A549 (cell line): ENCODE measurements around the gene PTPRG. TPM values are rescaled to one million over a fixed set of nuclear protein-coding genes. Genes with fewer than 3 reads are reported as not detected.

ENCODE experiments used
- ATAC-seq, 2 experiments: fragments of 200-7000 bp in 1 of 2; fragments of >200 bp in 1 of 2; cut with Nextera tagmentation in 1 of 2; cut with Tn5 transposase in 1 of 2; 3 replicates each; pipeline versions ENCODE4 v1.8.0 to v1.9.1; 2018 to 2020; ENCODE audit warnings: mild to moderate bottlenecking in 1 of 2, moderate library complexity in 1 of 2
- CTCF ChIA-PET: fragments of 300-600 bp; sonication (Branson Sonifier 250); formaldehyde crosslinking; extraction: SDS; loops from one replicate; lab custom pipeline; 2021; ENCODE audit warnings: antibody characterized with exemption, inconsistent platforms; lab: Yijun Ruan, JAX
- POLR2A ChIA-PET: fragments of 350-600 bp; formaldehyde crosslinking; extraction: SDS; loops from one replicate; lab custom pipeline; 2021; ENCODE audit warnings: antibody characterized with exemption, inconsistent platforms; lab: Yijun Ruan, JAX
- DNase-seq, 2 experiments: peaks; one replicate each; pipeline versions ENCODE4 v3.0.0 to v3.0.0-alpha.2; 2011 to 2016; ENCODE audit warnings: low read depth in 1 of 2, low spot score in 1 of 2
- FAIRE-seq: peaks from 2 replicates; lab custom pipeline; 2011; peaks lifted over from hg19 to GRCh38; lab: Jason Lieb, UNC
- H3K27ac ChIP-seq, 2 experiments: fragments of >200 bp; sonication (Bioruptor Twin); formaldehyde crosslinking; 3 replicates each; pipeline ENCODE4 v1.5.1; 2016 to 2017
- H3K4me1 ChIP-seq: fragments of >200 bp; sonication (Bioruptor Twin); formaldehyde crosslinking; 3 replicates; pipeline ENCODE4 v1.6.1; 2016
- H3K4me2 ChIP-seq: fragments of >200 bp; sonication (Bioruptor Twin); formaldehyde crosslinking; 3 replicates; pipeline ENCODE4 v1.6.1; 2016
- H3K4me3 ChIP-seq: fragments of >200 bp; sonication (Bioruptor Twin); formaldehyde crosslinking; 3 replicates; pipeline ENCODE4 v1.5.1; 2016
- H3K9me3 ChIP-seq: fragments of >200 bp; sonication (Bioruptor Twin); formaldehyde crosslinking; 3 replicates; pipeline ENCODE4 v1.6.1; 2016
- CHD2 ChIP-seq: fragments of 150-350 bp; IDR thresholded peaks from 2 replicates; pipeline ENCODE4 v1.6.1; 2014; ENCODE audit warnings: low read length; ENCODE audit not compliant: partially characterized antibody
- CTCF ChIP-seq: fragments of >200 bp; sonication (Bioruptor Twin); formaldehyde crosslinking; IDR thresholded peaks from 3 replicates; pipeline ENCODE4 v1.5.1; 2016
- EHF ChIP-seq: fragments of 250-450 bp; sonication (Bioruptor Pico); IDR thresholded peaks from 2 replicates; pipeline ENCODE4 v1.5.0; 2020; ENCODE audit warnings: mild to moderate bottlenecking
- EHMT2 ChIP-seq: fragments of 200-600 bp; sonication (generic); IDR thresholded peaks from 2 replicates; pipeline ENCODE4 v1.6.1; 2016; ENCODE audit warnings: antibody characterized with exemption, low read depth, mild to moderate bottlenecking, moderate library complexity
- EP300 ChIP-seq, 2 experiments: fragments of >200 bp; sonication (Bioruptor Twin); formaldehyde crosslinking; IDR thresholded peaks; 2 replicates in 1 of 2; 3 replicates in 1 of 2; pipeline ENCODE4 v1.6.1; 2016 to 2017
- ESRRA ChIP-seq: fragments of 150-350 bp; IDR thresholded peaks from 2 replicates; pipeline ENCODE4 v1.6.1; 2014; ENCODE audit warnings: mild to moderate bottlenecking, low read length, borderline replicate concordance
- FOSB ChIP-seq: fragments of 250-450 bp; sonication (Bioruptor Pico); IDR thresholded peaks from 2 replicates; pipeline ENCODE4 v1.5.0; 2020; ENCODE audit warnings: mild to moderate bottlenecking, moderate library complexity
- GATA3 ChIP-seq: IDR thresholded peaks from 2 replicates; pipeline ENCODE4 v1.6.1; 2012; ENCODE audit warnings: borderline replicate concordance
- JUN ChIP-seq, 2 experiments: fragments of >200 bp; sonication (Bioruptor Twin); formaldehyde crosslinking; IDR thresholded peaks; 2 replicates in 1 of 2; 3 replicates in 1 of 2; pipeline ENCODE4 v1.6.1; 2016 to 2017
- KDM5A ChIP-seq: fragments of 200-600 bp; sonication (generic); IDR thresholded peaks from 2 replicates; pipeline ENCODE4 v1.6.1; 2016; ENCODE audit warnings: antibody characterized with exemption, mild to moderate bottlenecking
- MAZ ChIP-seq: fragments of 150-350 bp; IDR thresholded peaks from 2 replicates; pipeline ENCODE4 v1.6.1; 2014; ENCODE audit warnings: antibody characterized with exemption, low read depth, low read length, borderline replicate concordance
- NPAS2 ChIP-seq: fragments of 250-450 bp; sonication (Bioruptor Pico); IDR thresholded peaks from 2 replicates; pipeline ENCODE4 v1.8.0; 2022; ENCODE audit warnings: mild to moderate bottlenecking, moderate library complexity, borderline replicate concordance
- PHF8 ChIP-seq: fragments of 200-600 bp; sonication (generic); IDR thresholded peaks from 2 replicates; pipeline ENCODE4 v1.6.1; 2016; ENCODE audit warnings: low read depth, mild to moderate bottlenecking, antibody characterized with exemption, moderate library complexity, borderline replicate concordance
- RAD21 ChIP-seq, 2 experiments: fragments of >200 bp in 1 of 2; sonication (Bioruptor Twin) in 1 of 2; formaldehyde crosslinking in 1 of 2; IDR thresholded peaks in 1 of 2; conservative IDR thresholded peaks in 1 of 2; 2 replicates in 1 of 2; 3 replicates in 1 of 2; pipeline ENCODE4 v1.6.1; 2012 to 2018; ENCODE audit warnings: inconsistent platforms in 1 of 2
- RNF2 ChIP-seq: fragments of 200-600 bp; sonication (generic); IDR thresholded peaks from 2 replicates; pipeline ENCODE4 v1.6.1; 2016; ENCODE audit warnings: low read depth, mild to moderate bottlenecking, antibody characterized with exemption, moderate library complexity, borderline replicate concordance
- TFCP2L1 ChIP-seq: fragments of 250-450 bp; sonication (Bioruptor Pico); IDR thresholded peaks from 2 replicates; pipeline ENCODE4 v1.5.0; 2021; ENCODE audit warnings: mild to moderate bottlenecking
- ZNF302 ChIP-seq: fragments of 250-450 bp; sonication (Bioruptor Pico); IDR thresholded peaks from 2 replicates; pipeline ENCODE4 v1.9.0; 2021; ENCODE audit warnings: inconsistent platforms, mild to moderate bottlenecking, moderate library complexity
- WGBS: methylation state at CpG from one replicate; pipeline ENCODE4 v1.1.6; 2017; ENCODE audit errors: missing lambda C conversion rate; 5-methylcytosine and 5-hydroxymethylcytosine counted together
- polyA plus RNA-seq, 4 experiments: library from polyadenylated mRNA; depleted of rRNA in 3 of 4; stranded (reverse); fragments of >200 nt; fragmentation: RNase III in 1 of 4; extraction: RNeasy Plus Mini Kit Qiagen cat#74134 plus additional on column Dnase treatment in 1 of 4; gene quantifications; 2 replicates in 3 of 4; 3 replicates in 1 of 4; pipeline ENCODE4 v1.2.3, GENCODE V29; 2011 to 2017
- TF ChIP-seq, protein P1 (sequence below): fragments of 250-450 bp; sonication (Bioruptor Pico); IDR thresholded peaks from 2 replicates; pipeline ENCODE4 v1.5.0; 2020; ENCODE audit warnings: low read depth, mild to moderate bottlenecking, moderate library complexity
- TF ChIP-seq, protein P2 (sequence below): fragments of >200 bp; sonication (Bioruptor Twin); formaldehyde crosslinking; IDR thresholded peaks from 2 replicates; pipeline ENCODE4 v1.6.1; 2016
- TF ChIP-seq, protein P3 (sequence below): fragments of 200-600 bp; sonication (generic); IDR thresholded peaks from 2 replicates; pipeline ENCODE4 v1.6.1; 2016; ENCODE audit warnings: antibody characterized with exemption, mild to moderate bottlenecking, moderate library complexity
- TF ChIP-seq, protein P4 (sequence below): fragments of 250-450 bp; sonication (Bioruptor Pico); IDR thresholded peaks from 2 replicates; pipeline ENCODE4 v1.5.0; 2021; ENCODE audit warnings: mild to moderate bottlenecking, moderate library complexity, borderline replicate concordance

Gene PTPRG
- polyA plus RNA-seq, 2 of the 4 experiments (the other 2 are of a cell fraction) = 4.5 to 4.8 TPM

- TF ChIP-seq, protein P1, sequence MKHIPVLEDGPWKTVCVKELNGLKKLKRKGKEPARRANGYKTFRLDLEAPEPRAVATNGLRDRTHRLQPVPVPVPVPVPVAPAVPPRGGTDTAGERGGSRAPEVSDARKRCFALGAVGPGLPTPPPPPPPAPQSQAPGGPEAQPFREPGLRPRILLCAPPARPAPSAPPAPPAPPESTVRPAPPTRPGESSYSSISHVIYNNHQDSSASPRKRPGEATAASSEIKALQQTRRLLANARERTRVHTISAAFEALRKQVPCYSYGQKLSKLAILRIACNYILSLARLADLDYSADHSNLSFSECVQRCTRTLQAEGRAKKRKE (CRISPR knock-in tag) = no peak
- no peak for TF ChIP-seq JUN (IDR thresholded peaks at IDR 0.05)
- TF ChIP-seq EHF = no peak
- no peak for TF ChIP-seq CHD2
- TF ChIP-seq RAD21 (conservative IDR thresholded peaks at IDR 0.05 in 1 of 2, IDR thresholded peaks at IDR 0.05 in 1 of 2) = no peak
- TF ChIP-seq, protein P2, sequence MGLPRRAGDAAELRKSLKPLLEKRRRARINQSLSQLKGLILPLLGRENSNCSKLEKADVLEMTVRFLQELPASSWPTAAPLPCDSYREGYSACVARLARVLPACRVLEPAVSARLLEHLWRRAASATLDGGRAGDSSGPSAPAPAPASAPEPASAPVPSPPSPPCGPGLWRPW = no peak
- TF ChIP-seq MAZ = no peak
Observed at GRCh38 chr3:61562721-61563312, 1.4 kb downstream of the PTPRG start (continued).

DNA sequence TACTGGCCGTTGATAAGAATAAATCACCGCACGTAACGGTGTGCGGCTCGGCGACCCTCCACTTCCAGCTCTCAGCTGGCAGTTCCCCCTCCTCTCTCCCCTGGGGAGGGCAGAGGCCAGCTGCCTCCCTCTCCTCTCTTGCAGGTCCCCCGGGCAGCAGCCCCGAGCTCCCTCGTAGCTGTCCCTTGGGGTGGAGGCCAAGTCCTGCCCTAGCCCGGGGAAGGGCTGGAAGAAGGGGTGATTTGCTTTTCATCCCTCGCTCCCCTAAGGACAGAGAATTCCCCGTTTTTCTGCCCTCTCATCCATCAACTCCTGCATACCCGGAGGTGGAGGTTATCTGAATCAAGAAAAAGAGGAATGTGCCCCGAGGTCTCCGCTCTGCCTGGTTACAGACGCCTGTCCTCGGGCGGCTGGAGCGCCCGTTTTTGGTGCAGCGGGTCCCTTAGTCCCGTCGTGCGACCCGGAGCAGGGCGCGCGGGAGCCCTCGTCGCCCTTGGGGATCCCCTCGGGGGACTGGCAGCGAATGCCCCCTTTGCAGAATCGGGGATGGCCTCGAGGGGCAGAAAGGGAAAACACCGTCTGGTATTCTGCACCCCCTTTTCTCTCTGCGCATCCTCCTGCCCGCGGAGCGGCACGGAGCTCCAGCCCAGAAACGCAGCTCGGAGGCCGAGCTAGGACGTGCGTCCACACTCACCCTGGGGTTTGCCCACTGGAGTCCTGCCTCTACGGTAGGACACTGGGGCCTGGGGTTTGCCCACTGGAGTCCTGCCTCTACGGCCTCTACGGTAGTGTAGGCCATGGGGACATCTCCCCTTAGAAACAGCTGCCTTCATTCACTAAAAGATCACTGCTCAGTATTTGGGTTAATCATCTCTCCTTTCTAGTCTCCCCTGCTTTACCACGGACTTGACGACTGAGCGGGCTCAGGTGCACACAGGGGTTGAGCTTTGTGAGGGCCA, 2.2 kb downstream of the PTPRG start:
- 82% methylated on average over 34 of the region's 52 CpGs for WGBS
- CTCF ChIA-PET = interaction anchor here (0.6 to 2.4 kb wide), 3 partner anchors 14 to 624 kb away, joined by 3 to 6 read pairs (median 5); no protein-coding TSS in a partner anchor
- peak overlapping the region in 1 of 2 experiments; percentile 92; a peak in 3 of 6 replicates for H3K27ac ChIP-seq
- H3K9me3 ChIP-seq = no peaks in the 10 kb centered on the region; the same call in 2 of the 3 replicates
- ATAC-seq (no peak), DNase-seq (no peak), FAIRE-seq (no peak)
- H3K4me1 ChIP-seq = no peaks in the 10 kb centered on the region
- peak overlapping the region; percentile 69 for H3K4me3 ChIP-seq
- H3K4me2 ChIP-seq = peak overlapping the region; percentile 70
- TF ChIP-seq TFCP2L1 (CRISPR knock-in tag) (no peak), PHF8 (no peak), MAZ (no peak), RAD21 (conservative IDR thresholded peaks at IDR 0.05 in 1 of 2, IDR thresholded peaks at IDR 0.05 in 1 of 2) (no peak), KDM5A (no peak), NPAS2 (CRISPR knock-in tag) (no peak), ZNF302 (CRISPR knock-in tag) (no peak), ESRRA (no peak), FOSB (CRISPR knock-in tag) (no peak), EP300 (IDR thresholded peaks at IDR 0.05) (no peak), RNF2 (no peak), CTCF (no peak), GATA3 (no peak), EHMT2 (no peak)
- TF ChIP-seq, protein P3, sequence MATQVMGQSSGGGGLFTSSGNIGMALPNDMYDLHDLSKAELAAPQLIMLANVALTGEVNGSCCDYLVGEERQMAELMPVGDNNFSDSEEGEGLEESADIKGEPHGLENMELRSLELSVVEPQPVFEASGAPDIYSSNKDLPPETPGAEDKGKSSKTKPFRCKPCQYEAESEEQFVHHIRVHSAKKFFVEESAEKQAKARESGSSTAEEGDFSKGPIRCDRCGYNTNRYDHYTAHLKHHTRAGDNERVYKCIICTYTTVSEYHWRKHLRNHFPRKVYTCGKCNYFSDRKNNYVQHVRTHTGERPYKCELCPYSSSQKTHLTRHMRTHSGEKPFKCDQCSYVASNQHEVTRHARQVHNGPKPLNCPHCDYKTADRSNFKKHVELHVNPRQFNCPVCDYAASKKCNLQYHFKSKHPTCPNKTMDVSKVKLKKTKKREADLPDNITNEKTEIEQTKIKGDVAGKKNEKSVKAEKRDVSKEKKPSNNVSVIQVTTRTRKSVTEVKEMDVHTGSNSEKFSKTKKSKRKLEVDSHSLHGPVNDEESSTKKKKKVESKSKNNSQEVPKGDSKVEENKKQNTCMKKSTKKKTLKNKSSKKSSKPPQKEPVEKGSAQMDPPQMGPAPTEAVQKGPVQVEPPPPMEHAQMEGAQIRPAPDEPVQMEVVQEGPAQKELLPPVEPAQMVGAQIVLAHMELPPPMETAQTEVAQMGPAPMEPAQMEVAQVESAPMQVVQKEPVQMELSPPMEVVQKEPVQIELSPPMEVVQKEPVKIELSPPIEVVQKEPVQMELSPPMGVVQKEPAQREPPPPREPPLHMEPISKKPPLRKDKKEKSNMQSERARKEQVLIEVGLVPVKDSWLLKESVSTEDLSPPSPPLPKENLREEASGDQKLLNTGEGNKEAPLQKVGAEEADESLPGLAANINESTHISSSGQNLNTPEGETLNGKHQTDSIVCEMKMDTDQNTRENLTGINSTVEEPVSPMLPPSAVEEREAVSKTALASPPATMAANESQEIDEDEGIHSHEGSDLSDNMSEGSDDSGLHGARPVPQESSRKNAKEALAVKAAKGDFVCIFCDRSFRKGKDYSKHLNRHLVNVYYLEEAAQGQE = no peak
- TF ChIP-seq, protein P4, sequence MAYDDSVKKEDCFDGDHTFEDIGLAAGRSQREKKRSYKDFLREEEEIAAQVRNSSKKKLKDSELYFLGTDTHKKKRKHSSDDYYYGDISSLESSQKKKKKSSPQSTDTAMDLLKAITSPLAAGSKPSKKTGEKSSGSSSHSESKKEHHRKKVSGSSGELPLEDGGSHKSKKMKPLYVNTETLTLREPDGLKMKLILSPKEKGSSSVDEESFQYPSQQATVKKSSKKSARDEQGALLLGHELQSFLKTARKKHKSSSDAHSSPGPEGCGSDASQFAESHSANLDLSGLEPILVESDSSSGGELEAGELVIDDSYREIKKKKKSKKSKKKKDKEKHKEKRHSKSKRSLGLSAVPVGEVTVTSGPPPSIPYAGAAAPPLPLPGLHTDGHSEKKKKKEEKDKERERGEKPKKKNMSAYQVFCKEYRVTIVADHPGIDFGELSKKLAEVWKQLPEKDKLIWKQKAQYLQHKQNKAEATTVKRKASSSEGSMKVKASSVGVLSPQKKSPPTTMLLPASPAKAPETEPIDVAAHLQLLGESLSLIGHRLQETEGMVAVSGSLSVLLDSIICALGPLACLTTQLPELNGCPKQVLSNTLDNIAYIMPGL = no peak
- TF ChIP-seq, protein P1 (CRISPR knock-in tag) = no peak
- POLR2A ChIA-PET = interaction anchor here (0.9 kb wide), 1 partner anchor 67 kb away, joined by 3 read pairs; no protein-coding TSS in a partner anchor
